NCI-H2227 (cell line): ENCODE data around the gene OR10A6.

Experiments
- DNase-seq: peaks from one replicate; lab custom pipeline; 2025; ENCODE audit not compliant: unreplicated experiment; lab: John Stamatoyannopoulos, UW

The OR10A6 gene

GRCh38 chr11:7910286-7910788, 20.7 kb downstream of the OR10A6 start:
- DNase-seq: no peak

GRCh38 chr11:7909585-7910285, 21.3 kb downstream of the OR10A6 start:
- DNase-seq: no peak

GRCh38 chr11:7907121-7907520, 23.9 kb downstream of the OR10A6 start:
- DNase-seq: no peak

- no peak for DNase-seq
Measured at GRCh38 chr11:7906481-7906880, 24.6 kb downstream of the OR10A6 start.

GRCh38 chr11:7905961-7906429, 25.1 kb downstream of the OR10A6 start:
- no peak for DNase-seq

- no peak for DNase-seq
Measured at GRCh38 chr11:7905549-7905948, 25.5 kb downstream of the OR10A6 start.

- DNase-seq: no peak
Measured at GRCh38 chr11:7904917-7905316, 26.2 kb downstream of the OR10A6 start.

GRCh38 chr11:7903940-7904339, 27.1 kb downstream of the OR10A6 start:
- no peak for DNase-seq

GRCh38 chr11:7901319-7901854, 29.7 kb downstream of the OR10A6 start:
- DNase-seq: no peak

GRCh38 chr11:7900686-7901085, 30.4 kb downstream of the OR10A6 start:
- DNase-seq: no peak

- no peak for DNase-seq
Measured at GRCh38 chr11:7899418-7899817, 31.6 kb downstream of the OR10A6 start.

GRCh38 chr11:7898666-7899283, 32.3 kb downstream of the OR10A6 start:
- DNase-seq: no peak

GRCh38 chr11:7896009-7896785, 34.9 kb downstream of the OR10A6 start:
- DNase-seq: no peak

GRCh38 chr11:7894251-7894650, 36.8 kb downstream of the OR10A6 start:
- DNase-seq: no peak

GRCh38 chr11:7893796-7894195, 37.3 kb downstream of the OR10A6 start:
- no peak for DNase-seq

- peak; percentile 65 for DNase-seq
Measured at GRCh38 chr11:7892840-7893254, 38.2 kb downstream of the OR10A6 start.

- DNase-seq: no peak
Measured at GRCh38 chr11:7892059-7892699, 38.9 kb downstream of the OR10A6 start.

- no peak for DNase-seq
Measured at GRCh38 chr11:7890417-7891172, 40.5 kb downstream of the OR10A6 start.

- no peak for DNase-seq
Measured at GRCh38 chr11:7889985-7890384, 41.1 kb downstream of the OR10A6 start.

- DNase-seq: no peak
Measured at GRCh38 chr11:7882860-7883259, 48.2 kb downstream of the OR10A6 start.
